ENCODE data around the gene LONP2.

GRCh38 chr16:48282636-48283263 lies 38.6 kb downstream of the LONP2 start:
- no peak for TF ChIP-seq CTCF (IDR thresholded peaks at IDR 0.05)
- TF ChIP-seq POLR2A (IDR thresholded peaks at IDR 0.05), result no peak
